Stimulated activated CD8-positive, alpha-beta memory T cell treated with anti-CD3 and anti-CD28 coated beads, Interleukin-15, amount 100 ng/mL, for 1 hour (primary cell): Measurements from ENCODE around the gene MYRF.

ENCODE experiments used
- DNase-seq: peaks from one replicate; pipeline ENCODE4 v3.0.0-alpha.2; 2020; ENCODE audit warnings: low read depth

The MYRF gene

DNA sequence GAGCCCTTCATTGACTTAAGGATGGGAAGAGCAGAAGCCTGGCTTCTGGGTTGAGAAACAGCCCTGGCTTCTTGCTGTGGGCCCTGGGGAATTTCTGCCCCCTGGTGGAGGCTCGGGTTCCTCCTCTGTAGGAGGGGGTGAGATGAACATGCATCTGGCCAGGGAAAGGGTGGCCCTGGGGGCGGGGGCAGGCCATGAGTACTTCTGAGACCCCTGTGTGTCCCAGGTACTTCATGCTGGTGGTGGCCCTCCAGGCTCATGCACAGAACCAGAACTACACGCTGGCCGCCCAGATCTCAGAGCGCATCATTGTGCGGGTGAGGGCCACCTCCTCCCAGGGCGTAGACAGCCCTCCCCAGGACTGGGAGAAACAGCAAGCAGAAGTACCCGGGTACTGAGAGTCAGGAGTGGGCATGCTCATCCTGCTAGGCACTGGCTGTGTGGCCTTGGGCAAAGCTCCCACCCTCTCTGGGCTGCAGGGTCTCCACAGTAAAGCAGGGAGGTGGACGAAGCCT, 24.2 kb downstream of the MYRF start:
- DNase-seq, result peak; percentile 21

DNA sequence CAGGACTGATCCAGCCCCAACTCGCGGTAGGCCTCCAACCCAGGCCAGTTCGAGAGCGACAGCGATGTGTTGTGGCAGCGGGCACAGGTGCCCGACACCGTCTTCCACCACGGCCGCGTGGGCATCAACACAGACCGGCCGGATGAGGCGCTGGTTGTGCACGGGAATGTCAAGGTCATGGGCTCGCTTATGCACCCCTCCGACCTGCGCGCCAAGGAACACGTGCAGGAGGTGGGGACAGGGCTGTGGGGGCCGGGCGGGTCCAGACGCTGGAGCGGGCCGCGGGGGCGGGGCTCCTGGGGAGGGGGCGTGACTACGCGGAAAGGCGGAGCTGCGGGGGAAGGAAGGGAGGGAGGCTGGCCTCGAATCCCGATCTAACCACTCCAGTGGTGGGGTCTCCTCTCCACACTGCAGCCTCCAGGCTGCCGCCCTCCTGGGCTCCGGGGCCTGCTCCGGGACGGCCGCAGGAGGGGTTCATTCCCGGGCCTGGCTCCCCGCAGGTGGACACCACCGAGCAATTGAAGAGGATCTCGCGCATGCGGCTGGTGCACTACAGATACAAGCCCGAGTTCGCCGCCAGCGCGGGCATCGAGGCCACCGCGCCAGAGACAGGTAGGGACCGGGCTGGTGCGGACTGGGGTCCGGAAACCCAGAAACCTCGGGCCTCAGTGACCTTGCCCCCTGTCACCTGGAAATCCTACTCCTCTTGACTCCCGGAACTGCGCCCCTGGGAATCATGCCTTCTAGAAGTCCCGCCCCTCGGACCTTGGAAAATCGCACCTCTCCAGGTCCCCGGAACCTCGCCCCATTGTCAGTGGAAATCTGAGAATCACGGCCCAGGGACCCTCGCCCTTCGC, 25.0 kb downstream of the MYRF start:
- DNase-seq, result peak; percentile 34

GRCh38 chr11:61778357-61778886, 26.0 kb downstream of the MYRF start:
- DNase-seq, result no peak

GRCh38 chr11:61778920-61779650, 26.6 kb downstream of the MYRF start:
- DNase-seq, result no peak

DNA sequence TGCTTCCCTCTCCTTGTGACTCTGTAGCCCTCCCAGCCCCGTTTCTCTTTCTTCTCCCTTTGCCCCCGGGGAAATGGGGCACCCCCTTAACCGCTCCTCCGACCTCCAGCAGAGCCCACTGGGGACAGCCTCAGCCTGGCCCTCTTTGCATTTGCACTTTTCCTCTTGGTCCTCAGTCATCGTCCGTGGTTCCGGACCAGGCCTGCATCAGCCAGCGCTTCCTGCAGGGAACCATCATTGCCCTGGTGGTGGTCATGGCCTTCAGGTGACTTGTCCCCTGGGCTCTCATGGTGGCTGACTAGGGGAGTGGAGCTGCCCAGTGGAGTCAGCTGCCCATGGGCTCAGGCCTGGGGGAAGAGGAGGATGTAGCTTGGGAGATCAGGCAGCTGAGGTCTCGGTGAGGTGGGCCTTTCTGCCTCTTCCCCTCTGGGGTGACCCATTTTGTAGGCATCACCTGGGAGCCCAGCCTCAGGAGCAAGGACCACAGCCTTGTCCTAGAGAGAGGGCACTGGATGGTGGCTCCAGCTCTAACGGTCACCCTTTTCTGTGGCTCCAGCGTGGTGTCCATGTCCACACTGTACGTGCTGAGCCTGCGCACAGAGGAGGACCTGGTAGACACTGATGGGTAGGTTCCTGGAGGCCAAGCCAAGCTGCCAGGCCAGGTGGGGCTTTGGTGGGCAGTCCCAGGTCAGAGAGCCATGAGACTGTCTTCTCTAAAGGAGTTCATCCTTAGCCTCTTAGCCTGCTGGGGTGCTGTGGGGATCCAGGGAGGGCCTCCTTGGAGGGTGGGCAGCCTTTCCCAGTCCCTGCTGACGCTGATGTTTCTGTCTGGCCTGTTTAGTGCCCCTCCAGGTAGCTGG, 27.5 kb downstream of the MYRF start:
- no peak for DNase-seq

- DNase-seq, result no peak
Observed at GRCh38 chr11:61780581-61781162, 28.2 kb downstream of the MYRF start.

DNA sequence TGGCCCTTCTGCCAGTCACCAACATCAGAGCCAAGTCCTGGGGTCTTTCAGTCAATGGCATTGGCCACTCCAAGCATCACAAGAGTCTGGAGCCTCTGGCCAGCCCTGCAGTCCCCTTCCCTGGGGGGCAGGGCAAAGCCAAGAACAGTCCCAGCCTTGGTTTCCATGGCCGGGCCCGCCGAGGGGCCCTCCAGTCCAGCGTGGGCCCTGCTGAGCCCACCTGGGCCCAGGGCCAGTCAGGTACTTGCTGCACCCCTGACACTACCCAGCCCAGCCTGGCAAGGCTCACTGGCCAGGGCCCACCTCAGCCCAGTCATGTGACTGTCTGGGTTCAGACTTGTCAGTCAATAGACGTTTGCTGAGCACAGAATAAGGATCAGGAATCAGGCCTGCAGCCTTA, 29.1 kb downstream of the MYRF start:
- no peak for DNase-seq

- no peak for DNase-seq
Observed at GRCh38 chr11:61782299-61782698, 29.9 kb downstream of the MYRF start.

GRCh38 chr11:61782841-61783240, 30.4 kb downstream of the MYRF start:
- DNase-seq, result no peak

DNA sequence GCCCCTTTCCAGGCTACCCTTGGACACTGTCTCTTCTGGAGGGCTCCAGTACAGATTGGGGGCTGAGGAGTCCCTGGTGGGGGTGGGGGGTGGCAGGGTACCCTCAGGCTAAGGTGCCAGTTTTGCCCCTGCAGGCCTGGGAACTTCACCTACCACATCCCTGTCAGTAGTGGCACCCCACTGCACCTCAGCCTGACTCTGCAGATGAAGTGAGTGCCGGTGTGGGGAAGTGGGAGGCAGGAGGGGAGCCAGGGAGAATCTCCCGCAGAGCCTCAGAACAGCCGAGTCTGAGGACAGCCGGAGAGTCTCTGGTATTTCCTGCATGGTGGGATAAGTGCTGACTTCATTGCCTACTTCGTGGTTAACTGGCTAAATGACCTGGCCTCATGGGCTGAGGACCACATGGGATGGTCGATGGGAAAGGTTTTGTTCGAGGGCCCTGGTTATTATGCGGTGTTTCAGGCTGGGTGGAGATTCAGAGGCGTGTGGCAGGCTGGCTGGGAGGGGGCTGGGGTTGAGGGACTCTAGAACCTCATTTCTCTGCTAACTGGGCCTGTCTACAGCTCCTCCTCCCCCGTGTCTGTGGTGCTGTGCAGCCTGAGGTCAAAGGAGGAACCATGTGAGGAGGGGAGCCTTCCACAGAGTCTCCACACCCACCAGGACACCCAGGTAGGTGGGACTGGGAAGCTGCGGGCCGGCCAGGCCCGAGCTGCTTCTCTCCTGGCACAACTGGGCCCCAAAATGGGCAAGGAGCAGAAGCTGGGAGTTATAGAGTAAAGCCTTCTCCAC, 31.5 kb downstream of the MYRF start:
- no peak for DNase-seq

DNA sequence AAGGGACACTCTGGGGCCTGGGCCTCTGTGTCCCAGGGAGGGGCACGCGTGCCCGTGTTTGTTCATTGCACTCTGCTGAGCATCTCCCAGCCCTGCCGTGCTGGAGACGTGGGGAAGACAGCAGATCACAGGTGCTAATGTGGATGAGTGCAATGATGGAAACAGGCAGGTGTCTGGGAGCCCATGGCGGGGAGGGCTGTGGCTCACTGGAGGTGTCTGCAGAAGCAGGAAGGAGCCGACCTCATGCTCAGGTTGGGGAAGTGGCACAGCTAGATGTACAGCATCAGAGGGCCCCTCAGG, 32.0 kb downstream of the MYRF start:
- DNase-seq, result no peak

DNA sequence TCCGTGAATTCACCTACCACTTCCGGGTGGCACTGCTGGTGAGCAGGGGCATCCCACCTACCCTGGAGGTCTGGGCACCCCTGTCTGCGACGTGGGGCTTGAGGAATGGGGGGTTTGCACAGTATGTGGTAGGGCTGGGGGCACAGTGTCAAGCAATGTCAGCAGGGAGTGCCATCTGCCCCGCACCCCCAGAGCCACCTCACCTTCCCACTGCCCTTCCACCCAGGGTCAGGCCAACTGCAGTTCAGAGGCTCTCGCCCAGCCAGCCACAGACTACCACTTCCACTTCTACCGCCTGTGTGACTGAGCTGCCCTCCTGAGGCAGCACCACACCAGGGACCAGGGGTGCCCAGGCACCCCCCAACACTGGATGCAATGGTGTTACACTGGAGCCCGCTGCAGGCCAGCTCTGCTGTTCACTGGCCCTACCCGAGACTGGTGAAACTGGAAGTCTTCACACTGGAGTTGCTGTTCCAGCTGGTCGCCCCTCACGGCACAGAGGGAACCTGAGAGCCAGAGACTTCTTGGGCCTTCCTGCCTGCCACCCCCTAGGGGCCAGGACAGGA, 33.5 kb downstream of the MYRF start:
- no peak for DNase-seq

DNA sequence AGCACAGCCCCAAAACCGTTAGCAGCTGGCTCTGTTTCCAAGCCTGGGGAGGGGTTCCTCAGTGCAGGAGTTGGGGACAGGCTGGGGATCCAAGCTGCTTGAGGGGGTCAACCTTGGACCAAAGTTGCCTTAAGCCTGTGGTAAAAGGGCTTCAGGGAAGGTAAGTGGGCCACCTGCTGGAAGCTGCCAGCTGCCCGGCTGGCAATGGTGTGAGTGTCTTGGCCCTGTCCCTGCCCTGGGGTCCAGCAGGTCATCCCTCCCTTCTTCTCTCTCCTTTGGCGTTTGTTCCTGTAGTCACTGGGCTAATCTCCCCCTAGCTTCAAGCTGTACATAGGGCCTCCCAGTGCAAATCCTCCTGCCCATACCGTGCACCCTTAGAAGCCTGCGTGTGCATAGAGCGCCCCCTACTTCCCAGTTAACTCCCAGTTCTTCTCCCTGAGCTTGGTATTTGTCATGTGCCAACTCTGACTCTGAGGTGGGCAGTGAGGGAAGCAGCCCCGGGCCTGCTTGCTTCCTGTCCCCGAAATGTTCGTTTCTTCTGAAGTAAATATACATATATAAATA, 35.6 kb downstream of the MYRF start:
- no peak for DNase-seq

GRCh38 chr11:61791737-61792309, 39.4 kb downstream of the MYRF start:
- no peak for DNase-seq

DNA sequence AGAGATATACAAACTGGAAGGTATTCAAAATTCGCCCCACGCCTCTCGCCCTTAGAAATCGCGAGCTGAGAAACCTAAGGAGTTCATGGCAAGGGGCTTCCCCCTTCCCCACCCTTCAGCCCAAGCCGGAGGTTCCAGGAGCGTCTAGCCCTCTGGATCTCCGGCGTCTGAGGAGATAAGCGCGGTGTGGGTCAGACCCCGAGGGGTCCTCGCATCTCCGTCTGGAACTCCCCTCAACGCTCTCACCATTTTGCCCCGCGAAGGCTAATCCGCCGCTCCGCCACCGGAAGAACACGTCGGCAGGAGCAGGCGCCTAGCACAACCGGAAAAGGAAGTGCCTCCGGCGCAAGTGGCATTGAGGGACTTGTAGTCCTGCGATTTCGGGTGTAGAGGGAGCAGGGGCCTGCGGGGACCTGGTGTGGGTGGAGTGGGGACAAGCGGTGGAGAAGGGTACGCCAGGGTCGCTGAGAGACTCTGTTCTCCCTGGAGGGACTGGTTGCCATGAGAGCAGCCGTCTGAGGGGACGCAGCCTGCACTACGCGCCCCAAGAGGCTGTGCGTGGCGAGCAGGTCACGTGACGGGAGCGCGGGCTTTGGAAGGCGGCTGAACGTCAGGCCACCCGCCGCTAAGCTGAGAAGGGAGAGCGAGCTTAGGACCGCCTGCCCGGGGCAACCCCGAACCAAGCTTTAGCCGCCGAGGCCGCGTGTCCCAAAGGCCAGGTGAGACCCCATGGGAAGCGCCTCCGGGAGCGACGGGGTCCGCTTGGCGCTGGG, 40.1 kb downstream of the MYRF start, which contains the start of the genes FEN1 and TMEM258:
FEN1 (plus strand) TSS at position 602 of the 773 bp plus-strand sequence. CDS start 2,451 bp downstream, outside the sequence.
TMEM258 (minus strand) TSS at position 290 of the 773 bp plus-strand sequence; CDS start at position 249, 41 bp downstream.
- DNase-seq, result peak; percentile 74

DNA sequence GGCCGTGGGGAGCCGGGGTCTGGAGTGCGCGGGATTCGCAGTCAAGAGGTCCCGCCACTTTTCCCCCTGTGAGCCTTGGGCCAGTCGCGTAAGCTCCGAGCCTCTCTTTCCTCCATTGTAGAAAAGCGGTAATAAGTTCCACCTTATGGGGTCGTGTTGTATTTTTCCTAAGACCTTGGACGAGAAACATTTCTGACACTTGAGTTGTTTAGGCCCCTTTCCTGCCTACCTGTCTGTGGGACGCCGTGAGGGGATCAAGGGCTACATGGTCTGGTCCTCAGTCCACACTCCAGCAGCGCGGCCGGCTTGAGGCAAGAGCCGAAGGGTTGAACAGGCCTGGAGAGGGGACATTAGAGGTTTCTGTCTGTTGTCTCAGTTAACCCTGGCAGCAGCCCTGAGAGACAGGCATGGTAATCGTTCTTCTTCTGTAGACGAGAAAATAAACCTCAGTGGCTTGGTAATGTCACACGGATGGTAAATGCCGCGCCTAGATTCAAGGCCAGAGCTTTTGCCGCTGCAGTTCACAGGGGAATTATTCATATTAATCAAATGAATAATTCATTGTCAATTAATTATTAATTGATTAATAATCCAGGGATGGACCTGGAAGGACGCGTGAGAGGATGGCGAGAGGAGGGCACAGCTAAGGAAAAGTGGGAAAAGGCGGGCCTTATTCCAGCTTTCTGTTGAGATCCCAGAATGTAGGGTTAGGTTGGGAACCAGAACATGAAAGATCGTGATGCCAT, 40.8 kb downstream of the MYRF start:
- no peak for DNase-seq

DNA sequence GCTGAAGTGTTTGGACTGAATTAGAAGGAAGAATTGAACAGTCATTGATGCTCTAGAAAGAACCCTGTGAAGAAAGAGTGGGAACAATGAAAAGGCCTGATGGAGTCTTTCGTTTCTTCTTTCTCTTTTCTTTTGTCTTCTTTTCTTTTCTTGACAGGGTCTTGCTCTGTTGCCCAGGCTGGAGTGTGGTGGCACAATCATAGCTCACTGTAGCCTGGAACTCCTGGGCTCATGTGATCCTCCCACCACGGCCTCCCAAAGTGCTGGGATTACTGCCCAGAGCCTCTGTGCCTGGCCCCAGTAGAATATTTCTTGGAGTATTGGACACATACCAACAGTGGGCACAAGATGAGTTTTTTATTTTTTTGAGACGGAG, 41.4 kb downstream of the MYRF start:
- DNase-seq, result no peak

- no peak for DNase-seq
Observed at GRCh38 chr11:61794579-61794978, 42.1 kb downstream of the MYRF start.
